HUES6 (cell line): Measurements from ENCODE around the gene RBM27.

Experiments used
- H3K27ac ChIP-seq: 2 replicates; pipeline ENCODE4 v1.7.0; 2013; ENCODE audit warnings: low read depth, mild to moderate bottlenecking, low read length, inconsistent platforms
- H3K27me3 ChIP-seq: 2 replicates; pipeline ENCODE4 v1.6.1; 2013; ENCODE audit warnings: low read length; ENCODE audit not compliant: control insufficient read depth, insufficient read depth
- H3K36me3 ChIP-seq: 2 replicates; pipeline ENCODE4 v1.6.1; 2013; ENCODE audit warnings: low read length; ENCODE audit not compliant: control insufficient read depth, insufficient read depth
- H3K4me1 ChIP-seq: 2 replicates; pipeline ENCODE4 v1.6.1; 2013; ENCODE audit warnings: low read length; ENCODE audit not compliant: control insufficient read depth, insufficient read depth
- H3K4me3 ChIP-seq: 2 replicates; pipeline ENCODE4 v1.5.1; 2013; ENCODE audit warnings: low read depth, low read length
- H3K9ac ChIP-seq: one replicate; pipeline ENCODE4 v1.6.1; 2013; ENCODE audit warnings: mild to moderate bottlenecking, low read length
- H3K9me3 ChIP-seq: 2 replicates; pipeline ENCODE4 v1.6.1; 2013; ENCODE audit warnings: low read depth, low read length; ENCODE audit not compliant: control insufficient read depth, insufficient read depth

RBM27 gene

GRCh38 chr5:146232223-146232622 is 28.8 kb downstream of the RBM27 start:
- Histone ChIP-seq H3K27me3 (no peaks in the 10 kb centered on the region), H3K4me1 (no peaks in the 10 kb centered on the region), H3K9me3 (no peaks in the 10 kb centered on the region), H3K36me3 (peaks cover 81% of the 10 kb centered on the region), H3K4me3 (no peak overlapping the region), H3K9ac (no peak overlapping the region), H3K27ac (no peak overlapping the region)

DNA sequence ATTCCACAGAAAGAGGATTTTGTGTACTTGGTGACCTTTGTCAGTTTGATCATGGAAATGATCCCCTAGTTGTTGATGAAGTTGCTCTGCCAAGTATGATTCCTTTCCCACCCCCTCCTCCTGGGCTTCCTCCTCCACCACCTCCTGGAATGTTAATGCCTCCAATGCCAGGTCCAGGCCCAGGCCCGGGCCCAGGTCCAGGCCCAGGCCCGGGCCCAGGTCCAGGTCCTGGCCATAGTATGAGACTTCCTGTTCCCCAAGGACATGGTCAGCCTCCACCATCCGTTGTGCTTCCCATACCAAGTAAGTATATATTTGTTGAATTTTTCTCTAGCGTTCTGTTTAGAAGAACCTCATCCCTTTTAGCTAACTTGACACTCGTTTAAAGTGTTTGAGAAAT is 30.0 kb downstream of the RBM27 start:
- peaks cover 85% of the 10 kb centered on the region for H3K36me3 ChIP-seq
- H3K27ac ChIP-seq = no peak overlapping the region
- H3K4me3 ChIP-seq = no peak overlapping the region
- no peak overlapping the region for H3K9ac ChIP-seq
- H3K4me1 ChIP-seq = no peaks in the 10 kb centered on the region
- H3K27me3 ChIP-seq = no peaks in the 10 kb centered on the region
- H3K9me3 ChIP-seq = no peaks in the 10 kb centered on the region

- Histone ChIP-seq H3K4me3 (no peak overlapping the region), H3K9ac (no peak overlapping the region), H3K9me3 (no peaks in the 10 kb centered on the region), H3K27ac (no peak overlapping the region), H3K36me3 (peaks cover 62% of the 10 kb centered on the region), H3K4me1 (no peaks in the 10 kb centered on the region), H3K27me3 (no peaks in the 10 kb centered on the region)
Observed at GRCh38 chr5:146238973-146239372, 35.6 kb downstream of the RBM27 start.

DNA sequence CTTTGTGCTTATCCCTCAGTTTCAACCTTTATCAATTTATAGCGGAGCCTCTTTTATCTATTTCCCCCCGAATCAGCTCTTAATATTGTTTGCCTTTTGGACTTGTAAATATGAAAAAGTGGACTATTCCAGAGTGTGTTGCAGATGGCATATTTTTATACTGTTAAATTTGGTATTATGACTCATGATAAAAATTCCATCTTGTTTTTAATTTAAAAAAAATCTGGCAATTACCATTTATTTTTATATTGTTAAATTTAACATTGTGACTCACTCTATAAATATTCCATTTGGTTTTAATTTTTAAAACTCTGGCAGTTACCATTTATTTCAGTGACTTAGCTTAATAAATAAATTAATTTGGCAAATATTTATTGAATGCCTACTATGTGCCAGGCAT is 37.5 kb downstream of the RBM27 start:
- Histone ChIP-seq H3K36me3 (peaks cover 58% of the 10 kb centered on the region), H3K27ac (no peak overlapping the region), H3K4me1 (no peaks in the 10 kb centered on the region), H3K9ac (no peak overlapping the region), H3K27me3 (no peaks in the 10 kb centered on the region), H3K9me3 (no peaks in the 10 kb centered on the region), H3K4me3 (no peak overlapping the region)

DNA sequence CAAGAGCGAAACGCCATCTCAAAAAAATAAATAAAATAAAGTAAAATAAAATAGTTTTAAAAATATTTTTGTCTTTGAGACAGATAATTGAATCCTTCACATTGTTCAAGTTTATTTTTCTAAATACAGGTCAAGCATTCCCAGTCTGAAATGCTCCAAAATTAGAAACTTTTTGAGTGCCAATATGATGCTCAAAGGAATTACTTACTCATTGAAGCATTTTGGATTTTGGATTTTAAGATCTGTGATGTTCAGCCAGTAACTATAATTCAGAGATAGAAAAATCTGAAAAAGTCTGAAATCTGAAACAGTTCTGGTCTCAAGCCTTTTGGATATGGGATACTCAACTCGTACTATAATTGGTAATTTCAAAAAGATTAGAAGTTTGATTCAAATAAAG is 39.8 kb downstream of the RBM27 start:
- peaks cover 48% of the 10 kb centered on the region for H3K36me3 ChIP-seq

GRCh38 chr5:146248561-146248960 is 45.2 kb downstream of the RBM27 start:
- no peak overlapping the region for H3K27ac ChIP-seq
- peaks cover 59% of the 10 kb centered on the region for H3K36me3 ChIP-seq
- H3K9ac ChIP-seq = no peak overlapping the region
- H3K4me1 ChIP-seq = no peaks in the 10 kb centered on the region
- no peaks in the 10 kb centered on the region for H3K27me3 ChIP-seq
- H3K9me3 ChIP-seq = no peaks in the 10 kb centered on the region
- H3K4me3 ChIP-seq = no peak overlapping the region

More for the DNA sequence above, 39.8 kb downstream of the RBM27 start:
- Histone ChIP-seq H3K9me3 (no peaks in the 10 kb centered on the region), H3K4me3 (no peak overlapping the region), H3K27me3 (no peaks in the 10 kb centered on the region), H3K27ac (no peak overlapping the region), H3K4me1 (no peaks in the 10 kb centered on the region), H3K9ac (no peak overlapping the region)

- Histone ChIP-seq H3K36me3 (peaks cover 63% of the 10 kb centered on the region), H3K9me3 (no peaks in the 10 kb centered on the region), H3K27ac (no peak overlapping the region), H3K9ac (no peak overlapping the region), H3K4me1 (no peaks in the 10 kb centered on the region), H3K27me3 (no peaks in the 10 kb centered on the region), H3K4me3 (no peak overlapping the region)
Observed at GRCh38 chr5:146249801-146250200, 46.4 kb downstream of the RBM27 start.
